GDM1 (cell line): ENCODE measurements around the gene NPEPL1.

Source experiments
- DNase-seq: peaks from one replicate; lab custom pipeline; 2025; lab: John Stamatoyannopoulos, UW

Gene NPEPL1

GRCh38 chr20:58684291-58684690, 8.3 kb upstream of the NPEPL1 start:
- DNase-seq = no peak

GRCh38 chr20:58685988-58686387, 6.6 kb upstream of the NPEPL1 start:
- DNase-seq = no peak

GRCh38 chr20:58688414-58688813, 4.2 kb upstream of the NPEPL1 start:
- no peak for DNase-seq

GRCh38 chr20:58688840-58689239, 3.8 kb upstream of the NPEPL1 start:
- DNase-seq = no peak

- no peak for DNase-seq
Measured at GRCh38 chr20:58690396-58691135, 2.0 kb upstream of the NPEPL1 start.

GRCh38 chr20:58691773-58692578, 624 bp upstream of the NPEPL1 start:
- DNase-seq = no peak

GRCh38 chr20:58693226-58694006, 816 bp downstream of the NPEPL1 start:
- no peak for DNase-seq

GRCh38 chr20:58694241-58695083, 1.9 kb downstream of the NPEPL1 start:
- DNase-seq = no peak

- DNase-seq = no peak
Measured at GRCh38 chr20:58695084-58695722, 2.6 kb downstream of the NPEPL1 start.

- no peak for DNase-seq
Measured at GRCh38 chr20:58695895-58696375, 3.3 kb downstream of the NPEPL1 start.

GRCh38 chr20:58696411-58696961, 3.9 kb downstream of the NPEPL1 start:
- DNase-seq = no peak

- no peak for DNase-seq
Measured at GRCh38 chr20:58697201-58697866, 4.7 kb downstream of the NPEPL1 start.

- DNase-seq = no peak
Measured at GRCh38 chr20:58697867-58698703, 5.5 kb downstream of the NPEPL1 start.

GRCh38 chr20:58698741-58699622, 6.4 kb downstream of the NPEPL1 start:
- DNase-seq = no peak

- no peak for DNase-seq
Measured at GRCh38 chr20:58699623-58700107, 7.1 kb downstream of the NPEPL1 start.

- no peak for DNase-seq
Measured at GRCh38 chr20:58700121-58700821, 7.7 kb downstream of the NPEPL1 start.

- no peak for DNase-seq
Measured at GRCh38 chr20:58700823-58701222, 8.2 kb downstream of the NPEPL1 start.
